Measurements from ENCODE around the gene CCDC142. TPM values are rescaled to one million over a fixed set of nuclear protein-coding genes. Genes with fewer than 3 reads are reported as not detected.
A peak's percentile ranks its signal among the peaks of the same experiment; 100 is the strongest.

The CCDC142 gene
- total RNA-seq, 1 donor from 2014 or later = 28.0 TPM

- H3K9me3 Mint-ChIP-seq (ENCODE audit: unreplicated experiment) = peaks cover 16% of the 10 kb centered on the region
- peaks cover 20% of the 10 kb centered on the region for H3K4me1 Mint-ChIP-seq (ENCODE audit: low read depth, unreplicated experiment)
- H3K4me3 Mint-ChIP-seq (ENCODE audit: unreplicated experiment) = peak within 1 kb of the TSS; percentile 99
- DNase-seq = peak; percentile 97
- peaks cover 22% of the 10 kb centered on the region for H3K27me3 Mint-ChIP-seq (ENCODE audit: unreplicated experiment)
- no peak for TF ChIP-seq CTCF (IDR thresholded peaks at IDR 0.05; ENCODE audit: partially characterized antibody, unreplicated experiment)
- peak within 1 kb of the TSS; percentile 97 for H3K27ac Mint-ChIP-seq (ENCODE audit: unreplicated experiment)
- H3K36me3 Mint-ChIP-seq (ENCODE audit: unreplicated experiment) = no peaks in the 10 kb centered on the region
These were observed 24.5 kb downstream of the CCDC142 start, which contains the start of gene WBP1 for GRCh38 chr2:74458132-74458937. TSS of gene WBP1 (plus strand) at chr2:74458438. CDS start at chr2:74458603, 165 bp downstream.

- H3K4me1 Mint-ChIP-seq (ENCODE audit: low read depth, unreplicated experiment) = peaks cover 20% of the 10 kb centered on the region
- H3K4me3 Mint-ChIP-seq (ENCODE audit: unreplicated experiment) = peak overlapping the region; percentile 99
- no peaks in the 10 kb centered on the region for H3K36me3 Mint-ChIP-seq (ENCODE audit: unreplicated experiment)
- H3K27me3 Mint-ChIP-seq (ENCODE audit: unreplicated experiment) = peaks cover 22% of the 10 kb centered on the region
- no peak for TF ChIP-seq CTCF (IDR thresholded peaks at IDR 0.05; ENCODE audit: partially characterized antibody, unreplicated experiment)
- H3K9me3 Mint-ChIP-seq (ENCODE audit: unreplicated experiment) = peaks cover 16% of the 10 kb centered on the region
- peak; percentile 83 for DNase-seq
- H3K27ac Mint-ChIP-seq (ENCODE audit: unreplicated experiment) = peak overlapping the region; percentile 97
These were observed 25.2 kb downstream of the CCDC142 start for GRCh38 chr2:74457549-74458131.

- peak overlapping the region; percentile 95 for H3K27ac Mint-ChIP-seq (ENCODE audit: unreplicated experiment)
These were observed 25.7 kb downstream of the CCDC142 start for GRCh38 chr2:74457129-74457548.

GRCh38 chr2:74454654-74455511 is 27.9 kb downstream of the CCDC142 start, which contains the start of gene INO80B:
TSS of gene INO80B (plus strand) at chr2:74455087. CDS start at chr2:74455117, 30 bp downstream.
- Mint-ChIP-seq H3K4me3 (ENCODE audit: unreplicated experiment) (peak within 1 kb of the TSS; percentile 99), H3K4me1 (ENCODE audit: low read depth, unreplicated experiment) (peaks cover 19% of the 10 kb centered on the region), H3K9me3 (ENCODE audit: unreplicated experiment) (peaks cover 16% of the 10 kb centered on the region), H3K36me3 (ENCODE audit: unreplicated experiment) (no peaks in the 10 kb centered on the region), H3K27ac (ENCODE audit: unreplicated experiment) (peak within 1 kb of the TSS; percentile 79), H3K27me3 (ENCODE audit: unreplicated experiment) (peaks cover 19% of the 10 kb centered on the region)
- peak; percentile 92 for DNase-seq
- TF ChIP-seq CTCF (IDR thresholded peaks at IDR 0.05; ENCODE audit: partially characterized antibody, unreplicated experiment) = no peak

More at GRCh38 chr2:74457129-74457548, 25.7 kb downstream of the CCDC142 start:
- peaks cover 20% of the 10 kb centered on the region for H3K4me1 Mint-ChIP-seq (ENCODE audit: low read depth, unreplicated experiment)
- H3K27me3 Mint-ChIP-seq (ENCODE audit: unreplicated experiment) = peaks cover 22% of the 10 kb centered on the region
- H3K4me3 Mint-ChIP-seq (ENCODE audit: unreplicated experiment) = peak overlapping the region; percentile 92
- peaks cover 16% of the 10 kb centered on the region for H3K9me3 Mint-ChIP-seq (ENCODE audit: unreplicated experiment)
- no peak for DNase-seq
- no peak for TF ChIP-seq CTCF (IDR thresholded peaks at IDR 0.05; ENCODE audit: partially characterized antibody, unreplicated experiment)
- H3K36me3 Mint-ChIP-seq (ENCODE audit: unreplicated experiment) = no peaks in the 10 kb centered on the region
